ENCODE measurements around the gene HDHD3.
"Not testable (repeated sequence)": the region's sequence is repeated elsewhere in the genome, so short reads cannot be mapped to it uniquely, and the experiment has no call there.

Gene HDHD3, protein sequence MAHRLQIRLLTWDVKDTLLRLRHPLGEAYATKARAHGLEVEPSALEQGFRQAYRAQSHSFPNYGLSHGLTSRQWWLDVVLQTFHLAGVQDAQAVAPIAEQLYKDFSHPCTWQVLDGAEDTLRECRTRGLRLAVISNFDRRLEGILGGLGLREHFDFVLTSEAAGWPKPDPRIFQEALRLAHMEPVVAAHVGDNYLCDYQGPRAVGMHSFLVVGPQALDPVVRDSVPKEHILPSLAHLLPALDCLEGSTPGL

GRCh38 chr9:113376634-113377567, at the start of gene HDHD3:
Gene HDHD3, minus strand, starts transcription at chr9:113376986. Its CDS starts 2,632 bp downstream, at chr9:113374354.
- DNase-seq (ENCODE audit: low spot score), result peak; percentile 86

DNA sequence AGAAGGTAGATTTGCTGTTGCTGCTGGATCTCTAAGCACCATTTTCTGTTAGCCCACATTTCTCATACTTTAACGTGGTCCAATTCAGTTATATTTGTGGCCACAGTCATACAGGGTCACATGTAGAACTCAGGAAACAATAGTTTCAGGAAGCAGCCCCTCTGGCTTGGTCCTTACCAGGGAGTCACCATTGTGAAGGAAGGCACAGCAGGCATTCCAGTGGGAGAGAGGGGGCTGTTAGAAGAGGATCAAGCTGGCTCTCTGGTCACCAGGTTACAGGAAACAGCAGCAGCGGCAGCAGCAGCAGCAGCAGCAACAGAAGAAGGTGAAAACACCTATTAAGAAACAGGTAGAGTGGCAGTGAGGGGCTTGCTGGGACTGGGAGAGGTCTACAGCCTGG, 48.3 kb upstream of the HDHD3 start:
- DNase-seq (ENCODE audit: low spot score), result no peak

GRCh38 chr9:113421726-113422125, 44.9 kb upstream of the HDHD3 start:
- no peak for DNase-seq (ENCODE audit: low spot score)

GRCh38 chr9:113417370-113417769, 40.6 kb upstream of the HDHD3 start:
- DNase-seq (ENCODE audit: low spot score), result no peak

GRCh38 chr9:113416149-113416721, 39.4 kb upstream of the HDHD3 start:
- peak; percentile 70 for DNase-seq (ENCODE audit: low spot score)

- peak; percentile 96 for DNase-seq (ENCODE audit: low spot score)
These were observed 33.5 kb upstream of the HDHD3 start, which contains the start of the genes C9orf43 and POLE3 for GRCh38 chr9:113410207-113410864. Gene C9orf43, plus strand, starts transcription at chr9:113410747. Its CDS starts 2,747 bp downstream, at chr9:113413494. Gene POLE3, minus strand, starts transcription at chr9:113410675. Its CDS starts 382 bp downstream, at chr9:113410293.

DNA sequence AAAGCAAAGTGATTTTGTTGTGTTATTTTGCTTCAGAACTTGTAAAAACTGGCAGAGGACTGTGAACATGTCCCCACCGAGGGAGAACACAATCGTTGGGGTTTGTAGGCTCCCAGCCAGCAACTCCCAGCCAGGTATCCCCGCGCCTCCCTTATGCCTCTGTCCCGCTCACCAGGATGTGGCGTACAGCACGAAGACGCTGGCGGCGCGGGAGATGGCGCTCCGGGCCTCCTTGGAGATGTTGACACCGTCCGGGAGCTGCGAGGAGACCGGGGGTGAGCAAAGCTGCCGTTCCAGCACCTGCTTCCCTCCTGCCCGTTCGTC, 33.1 kb upstream of the HDHD3 start:
- no peak for DNase-seq (ENCODE audit: low spot score)

DNA sequence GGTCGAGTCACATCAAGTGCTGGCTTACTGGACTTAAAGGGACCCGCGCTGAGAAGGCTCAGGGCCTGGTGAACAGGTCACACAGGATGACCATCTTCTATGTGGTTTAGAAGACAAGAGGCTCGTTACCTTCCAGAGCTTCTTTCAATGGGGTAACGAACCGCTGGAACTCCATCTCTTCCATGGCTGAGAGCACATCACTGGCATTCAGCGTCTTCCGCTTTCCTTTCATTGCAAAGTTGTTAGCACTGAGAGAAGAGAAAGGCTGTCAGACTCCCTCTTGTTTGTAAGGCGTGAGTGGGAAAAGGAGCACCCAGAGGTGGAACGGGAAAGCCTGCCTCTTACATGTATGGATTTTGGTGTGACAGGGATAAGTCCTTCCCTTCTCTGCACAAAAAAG, 32.7 kb upstream of the HDHD3 start:
- peak; percentile 26 for DNase-seq (ENCODE audit: low spot score)

GRCh38 chr9:113406873-113407511, 30.2 kb upstream of the HDHD3 start:
- peak; percentile 88 for DNase-seq (ENCODE audit: low spot score)

DNA sequence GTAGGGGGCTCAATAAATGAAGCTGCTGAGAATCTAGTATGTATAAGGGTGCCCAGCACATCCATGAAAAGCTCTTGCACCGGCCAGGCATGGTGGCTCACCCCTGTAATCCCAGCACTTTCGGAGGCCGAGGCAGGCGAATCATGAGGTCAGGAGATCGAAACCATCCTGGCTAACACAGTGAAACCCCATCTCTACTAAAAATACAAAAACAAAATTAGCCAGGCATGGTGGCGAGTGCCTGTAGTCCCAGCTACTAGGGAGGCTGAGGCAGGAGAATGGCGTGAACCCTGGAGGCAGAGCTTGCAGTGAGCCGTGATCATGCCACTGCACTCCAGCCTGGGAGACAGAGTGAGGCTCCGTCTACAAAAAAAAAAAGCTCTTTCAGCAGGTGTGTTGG, 29.6 kb upstream of the HDHD3 start:
- not testable (repeated sequence) for DNase-seq (ENCODE audit: low spot score)

GRCh38 chr9:113403646-113404045, 26.9 kb upstream of the HDHD3 start:
- DNase-seq (ENCODE audit: low spot score), result no peak

DNA sequence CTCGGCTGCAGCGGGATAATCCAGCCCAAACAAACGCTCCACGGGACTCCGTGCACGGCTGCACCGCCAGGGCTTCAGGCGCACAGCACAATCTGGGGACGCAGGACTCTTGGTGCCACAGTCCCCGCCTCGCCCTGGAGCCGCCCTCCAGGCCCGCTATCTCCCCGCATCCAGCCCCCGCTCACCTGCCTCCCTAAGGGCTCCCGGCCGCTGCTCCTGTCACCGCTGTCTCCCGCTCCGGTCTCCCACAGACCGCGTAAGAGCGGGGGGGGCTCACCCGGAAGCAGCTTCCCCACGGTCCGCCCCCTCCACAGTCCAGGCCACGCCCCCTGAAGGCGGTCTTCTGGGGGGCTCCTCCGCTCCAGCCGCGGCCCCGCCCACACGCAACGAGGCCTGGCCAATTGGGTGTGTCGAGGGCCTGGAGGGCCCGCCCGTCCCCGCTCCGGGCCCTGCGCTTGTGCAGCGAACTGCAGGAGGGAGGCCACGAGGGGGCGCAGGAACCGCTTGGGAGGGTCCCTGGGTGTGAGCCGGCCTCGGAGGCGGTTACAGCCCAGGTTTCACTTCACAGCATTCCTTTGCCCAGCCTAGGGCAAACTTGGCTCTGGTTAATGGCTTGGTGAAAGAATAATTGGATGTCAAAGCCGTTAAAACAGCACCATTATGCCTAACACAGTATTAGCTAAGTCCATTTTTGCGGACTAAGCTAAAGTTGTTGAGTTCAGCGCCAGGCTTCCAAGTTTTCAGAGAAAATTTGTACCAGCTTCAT, 24.4 kb upstream of the HDHD3 start, which contains the start of gene ALAD:
Gene ALAD (minus strand): TSS at position 258 of the 766 bp plus-strand sequence. CDS start 7,725 bp downstream, outside the sequence.
- peak; percentile 99 for DNase-seq (ENCODE audit: low spot score)

GRCh38 chr9:113399646-113400200, 22.9 kb upstream of the HDHD3 start:
- no peak for DNase-seq (ENCODE audit: low spot score)

GRCh38 chr9:113398796-113399195, 22.0 kb upstream of the HDHD3 start:
- DNase-seq (ENCODE audit: low spot score), result no peak

- DNase-seq (ENCODE audit: low spot score), result no peak
These were observed 20.4 kb upstream of the HDHD3 start for GRCh38 chr9:113397203-113397631.

GRCh38 chr9:113395000-113395861, 18.4 kb upstream of the HDHD3 start:
- no peak for DNase-seq (ENCODE audit: low spot score)

GRCh38 chr9:113393281-113393680, 16.5 kb upstream of the HDHD3 start:
- DNase-seq (ENCODE audit: low spot score), result no peak

DNA sequence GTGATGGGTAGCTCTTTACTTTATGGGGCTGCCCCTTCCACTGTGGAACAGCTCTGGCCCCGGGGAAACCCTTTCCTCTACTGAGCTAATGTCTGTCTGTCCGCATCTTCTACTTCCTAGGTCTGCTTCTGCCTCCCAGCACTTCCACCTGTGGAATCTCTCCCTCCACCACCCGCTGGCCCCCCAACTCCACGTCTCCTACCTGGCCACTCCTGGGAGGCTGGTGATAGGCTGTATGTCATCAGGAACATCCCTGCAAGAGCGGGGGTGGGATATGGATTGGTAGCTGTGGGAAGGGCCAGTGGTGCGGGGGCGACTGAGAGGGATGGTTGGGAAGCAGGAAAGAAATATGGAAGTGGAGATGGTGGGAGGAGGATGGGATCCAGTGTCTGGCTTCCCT, 15.1 kb upstream of the HDHD3 start:
- no peak for DNase-seq (ENCODE audit: low spot score)

- DNase-seq (ENCODE audit: low spot score), result no peak
These were observed 13.6 kb upstream of the HDHD3 start for GRCh38 chr9:113390192-113390960.

Data from NAMALWA (cell line).